ENCODE results near the gene FBXO36. TPM values are rescaled to one million over a fixed set of nuclear protein-coding genes. Genes with fewer than 3 reads are reported as not detected.

FBXO36 gene
- total and polyA plus RNA-seq, 10 donors, result 0.36 to 2.6 (median 1.0) TPM

DNA sequence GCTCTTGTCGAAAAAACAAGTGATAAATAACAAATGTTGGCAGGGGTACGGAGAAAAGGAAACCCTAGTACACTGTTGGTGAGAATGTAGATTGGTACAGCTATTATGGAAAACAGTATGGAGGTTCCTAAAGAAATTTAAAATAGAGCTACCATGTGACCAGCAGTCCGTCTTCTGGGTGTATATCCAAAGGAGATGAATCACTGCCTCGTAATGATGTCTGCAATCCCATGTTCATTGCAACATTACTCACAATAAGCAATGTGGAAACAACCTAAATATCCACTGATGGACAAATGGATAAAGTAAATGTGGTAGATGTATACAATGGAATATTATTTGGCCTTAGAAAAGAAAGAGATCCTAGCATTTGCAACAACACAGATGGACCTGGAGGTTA, 95.8 kb downstream of the FBXO36 start:
- Histone ChIP-seq H3K27me3 (replicated peaks in 1 of 7) (no peaks in the 10 kb centered on the region), H3K36me3 (no peaks in the 10 kb centered on the region), H3K4me3 (no peak overlapping the region), H3K27ac (no peak overlapping the region), H3K9me3 (no peaks in the 10 kb centered on the region), H3K4me1 (no peaks in the 10 kb centered on the region)
- TF ChIP-seq, protein P1, sequence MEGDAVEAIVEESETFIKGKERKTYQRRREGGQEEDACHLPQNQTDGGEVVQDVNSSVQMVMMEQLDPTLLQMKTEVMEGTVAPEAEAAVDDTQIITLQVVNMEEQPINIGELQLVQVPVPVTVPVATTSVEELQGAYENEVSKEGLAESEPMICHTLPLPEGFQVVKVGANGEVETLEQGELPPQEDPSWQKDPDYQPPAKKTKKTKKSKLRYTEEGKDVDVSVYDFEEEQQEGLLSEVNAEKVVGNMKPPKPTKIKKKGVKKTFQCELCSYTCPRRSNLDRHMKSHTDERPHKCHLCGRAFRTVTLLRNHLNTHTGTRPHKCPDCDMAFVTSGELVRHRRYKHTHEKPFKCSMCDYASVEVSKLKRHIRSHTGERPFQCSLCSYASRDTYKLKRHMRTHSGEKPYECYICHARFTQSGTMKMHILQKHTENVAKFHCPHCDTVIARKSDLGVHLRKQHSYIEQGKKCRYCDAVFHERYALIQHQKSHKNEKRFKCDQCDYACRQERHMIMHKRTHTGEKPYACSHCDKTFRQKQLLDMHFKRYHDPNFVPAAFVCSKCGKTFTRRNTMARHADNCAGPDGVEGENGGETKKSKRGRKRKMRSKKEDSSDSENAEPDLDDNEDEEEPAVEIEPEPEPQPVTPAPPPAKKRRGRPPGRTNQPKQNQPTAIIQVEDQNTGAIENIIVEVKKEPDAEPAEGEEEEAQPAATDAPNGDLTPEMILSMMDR (IDR thresholded peaks at IDR 0.05 in 8 of 11, conservative IDR thresholded peaks at IDR 0.05 in 3 of 11), result no peak
- TF ChIP-seq POLR2A (IDR thresholded peaks at IDR 0.05) (no peak), POLR2AphosphoS5 (IDR thresholded peaks at IDR 0.05) (no peak)
- DNase-seq, result no peak
- intact Hi-C loops (cut with DNase I; ENCODE audit: low total_unique reads), result no loop called here
- WGBS, 5 donors, result 81 to 97% (median 86%) methylated on average over 4 of the region's 4 CpGs

GRCh38 chr2:230019742-230020141, 97.4 kb downstream of the FBXO36 start:
- DNase-seq, result no peak
- TF ChIP-seq, protein P1 (IDR thresholded peaks at IDR 0.05 in 8 of 11, conservative IDR thresholded peaks at IDR 0.05 in 3 of 11), result no peak
- no peak for TF ChIP-seq POLR2A (IDR thresholded peaks at IDR 0.05)
- TF ChIP-seq POLR2AphosphoS5 (IDR thresholded peaks at IDR 0.05), result no peak
- H3K36me3 ChIP-seq, result no peaks in the 10 kb centered on the region
- H3K4me3 ChIP-seq, result no peak overlapping the region
- no peaks in the 10 kb centered on the region for H3K4me1 ChIP-seq
- H3K27ac ChIP-seq, result no peak overlapping the region
- intact Hi-C loops (cut with DNase I; ENCODE audit: low total_unique reads), result no loop called here
- H3K27me3 ChIP-seq (replicated peaks in 1 of 7), result no peaks in the 10 kb centered on the region
- H3K9me3 ChIP-seq, result no peaks in the 10 kb centered on the region
- WGBS, 5 donors, result 89 to 92% (median 91%) methylated on average over 3 of the region's 3 CpGs

- 91 to 97% (median 94%) methylated on average over 4 of the region's 4 CpGs for WGBS, 5 donors
- Histone ChIP-seq H3K4me1 (no peaks in the 10 kb centered on the region), H3K27me3 (replicated peaks in 1 of 7) (no peaks in the 10 kb centered on the region), H3K27ac (no peak overlapping the region), H3K36me3 (no peaks in the 10 kb centered on the region), H3K9me3 (no peaks in the 10 kb centered on the region), H3K4me3 (no peak overlapping the region)
- no peak for TF ChIP-seq POLR2AphosphoS5 (IDR thresholded peaks at IDR 0.05)
- TF ChIP-seq, protein P1 (IDR thresholded peaks at IDR 0.05 in 8 of 11, conservative IDR thresholded peaks at IDR 0.05 in 3 of 11), result no peak
- no peak for TF ChIP-seq POLR2A (IDR thresholded peaks at IDR 0.05)
- no peak for DNase-seq
- intact Hi-C loops (cut with DNase I; ENCODE audit: low total_unique reads), result no loop called here
Measured at GRCh38 chr2:230023313-230023712, 101.0 kb downstream of the FBXO36 start.

GRCh38 chr2:230042195-230042594, 119.9 kb downstream of the FBXO36 start:
- Histone ChIP-seq H3K9me3 (no peaks in the 10 kb centered on the region), H3K27ac (no peak overlapping the region)
- 92 to 100% (median 100%) methylated on average over 1 of the region's 1 CpG for WGBS, 5 donors

More at GRCh38 chr2:230042195-230042594, 119.9 kb downstream of the FBXO36 start:
- H3K27me3 ChIP-seq (replicated peaks in 1 of 7), result no peaks in the 10 kb centered on the region
- no peak for DNase-seq
- no peak overlapping the region for H3K4me3 ChIP-seq
- peaks cover 0 to 24% (median 6%) of the 10 kb centered on the region in 6 donors for H3K36me3 ChIP-seq
- TF ChIP-seq POLR2A (IDR thresholded peaks at IDR 0.05), result no peak
- TF ChIP-seq POLR2AphosphoS5 (IDR thresholded peaks at IDR 0.05), result no peak
- TF ChIP-seq, protein P1 (IDR thresholded peaks at IDR 0.05 in 8 of 11, conservative IDR thresholded peaks at IDR 0.05 in 3 of 11), result no peak
- H3K4me1 ChIP-seq, result no peaks in the 10 kb centered on the region
- intact Hi-C loops (cut with DNase I; ENCODE audit: low total_unique reads), result no loop called here

All from spleen (tissue), 11 donors.